Pons (tissue), 1 donor: ENCODE results near the gene RPTOR.
"Not testable (repeated sequence)": the region's sequence is repeated elsewhere in the genome, so short reads cannot be mapped to it uniquely, and the experiment has no call there.

Experiments
- DNase-seq: peaks from one replicate; pipeline ENCODE4 v3.0.0-alpha.2; 2016; ENCODE audit warnings: low spot score

The RPTOR gene

GRCh38 chr17:80799538-80800480 is 255.2 kb downstream of the RPTOR start:
- no peak for DNase-seq

DNA sequence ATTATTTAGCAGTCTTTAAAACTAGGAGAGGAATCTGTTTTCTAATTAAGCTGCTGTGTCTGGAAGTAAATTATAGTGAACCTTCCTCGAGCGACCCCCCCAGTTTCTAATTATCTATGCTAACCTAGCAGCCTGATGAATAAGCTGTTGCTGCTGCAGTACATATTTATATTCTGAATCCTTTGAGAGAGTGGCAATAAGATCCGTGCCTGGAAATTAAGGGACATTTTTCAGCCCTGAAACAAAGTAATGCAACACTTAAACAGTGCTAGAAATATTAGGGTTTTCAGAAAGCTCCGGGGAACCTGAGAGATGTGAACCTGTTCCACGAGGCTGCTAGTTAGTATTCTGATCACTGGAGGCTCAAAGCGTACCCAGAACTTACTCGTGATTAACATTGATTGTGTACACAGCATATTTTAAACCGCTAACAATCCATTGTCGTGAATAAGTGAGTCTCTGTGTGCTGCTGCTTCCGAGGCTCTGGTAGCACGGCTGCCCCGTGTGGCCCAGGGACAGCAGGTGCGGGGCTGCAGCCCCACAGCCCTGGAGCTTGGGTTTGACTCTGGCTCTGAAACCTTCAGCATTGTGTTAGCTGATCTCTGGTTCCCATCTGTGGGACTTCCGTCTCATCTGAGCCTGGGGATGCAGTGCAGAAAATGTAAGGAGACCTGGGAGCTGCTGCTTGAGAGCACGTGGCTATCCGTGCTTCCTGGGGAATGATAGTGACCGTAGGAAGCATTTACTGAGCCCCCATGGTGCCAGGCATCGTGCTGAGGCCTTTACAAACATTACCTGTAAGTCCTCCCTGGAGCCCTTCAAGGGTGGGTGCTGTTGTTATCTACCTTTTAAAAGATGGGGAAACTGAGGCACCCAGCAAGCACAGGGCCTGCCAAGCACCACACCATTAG is 256.1 kb downstream of the RPTOR start:
- DNase-seq = peak; percentile 46

DNA sequence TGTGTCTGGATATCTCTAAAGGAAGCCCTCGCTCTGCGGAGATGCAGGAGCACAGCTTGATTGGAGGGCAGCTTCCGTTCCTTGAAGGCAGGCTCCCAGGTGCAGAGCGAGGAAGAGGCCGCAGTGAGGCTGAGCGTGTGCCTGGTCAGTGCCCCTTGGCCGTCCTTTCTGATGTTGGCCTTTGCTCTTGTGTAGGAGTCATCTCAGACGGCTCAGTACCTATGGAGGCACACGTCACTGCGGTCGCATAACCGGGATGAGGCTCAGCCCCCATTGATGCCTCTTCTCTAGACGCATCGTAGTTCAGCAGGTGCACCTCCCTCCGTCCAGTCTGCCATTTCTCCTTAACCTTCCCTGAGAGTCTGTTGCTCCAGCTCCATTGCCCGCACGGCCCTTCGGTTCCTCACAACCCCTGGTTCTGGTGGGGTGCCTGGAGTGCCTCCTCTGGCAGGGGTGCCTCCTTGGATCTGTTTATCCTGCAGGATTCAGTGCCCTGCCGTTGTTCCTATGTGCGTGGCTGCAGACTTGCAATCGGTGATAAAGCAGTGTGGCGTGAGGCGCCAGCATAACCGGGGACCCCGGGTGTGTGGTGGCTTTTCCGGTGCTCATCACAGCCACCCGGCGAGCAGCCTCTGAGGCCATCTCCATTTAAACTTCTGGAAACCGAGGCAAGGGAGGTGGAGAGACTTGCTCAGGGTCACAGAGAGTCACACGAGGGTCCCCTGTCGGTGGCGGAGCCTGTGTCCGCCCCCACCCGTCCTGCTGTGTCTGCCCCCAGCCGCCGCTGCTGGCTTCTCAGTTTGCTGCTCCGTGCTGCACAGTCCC is 258.2 kb downstream of the RPTOR start:
- no peak for DNase-seq

- no peak for DNase-seq
These were observed 259.1 kb downstream of the RPTOR start for GRCh38 chr17:80803451-80804428.

DNA sequence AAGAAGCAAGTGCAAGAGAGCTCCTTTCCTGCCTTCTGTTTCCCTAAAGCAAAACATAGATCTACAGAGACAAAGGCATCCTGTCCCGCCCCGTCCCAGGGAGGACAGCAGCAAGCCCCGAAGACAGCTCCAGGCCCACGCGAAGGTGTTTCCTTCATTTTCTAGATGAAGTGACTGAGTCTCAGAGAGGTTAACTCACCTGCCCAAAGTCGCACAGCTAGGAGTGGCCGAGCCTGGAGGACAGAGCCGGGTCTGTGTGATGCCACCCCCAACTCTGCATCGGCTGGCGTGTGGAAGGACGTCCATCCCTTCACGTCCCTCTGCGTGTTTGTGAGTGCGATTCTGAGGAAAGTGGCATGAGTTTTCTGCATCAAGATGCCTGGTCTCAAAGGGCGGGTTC is 259.8 kb downstream of the RPTOR start:
- no peak for DNase-seq

GRCh38 chr17:80805032-80805751 is 260.6 kb downstream of the RPTOR start:
- no peak for DNase-seq

DNA sequence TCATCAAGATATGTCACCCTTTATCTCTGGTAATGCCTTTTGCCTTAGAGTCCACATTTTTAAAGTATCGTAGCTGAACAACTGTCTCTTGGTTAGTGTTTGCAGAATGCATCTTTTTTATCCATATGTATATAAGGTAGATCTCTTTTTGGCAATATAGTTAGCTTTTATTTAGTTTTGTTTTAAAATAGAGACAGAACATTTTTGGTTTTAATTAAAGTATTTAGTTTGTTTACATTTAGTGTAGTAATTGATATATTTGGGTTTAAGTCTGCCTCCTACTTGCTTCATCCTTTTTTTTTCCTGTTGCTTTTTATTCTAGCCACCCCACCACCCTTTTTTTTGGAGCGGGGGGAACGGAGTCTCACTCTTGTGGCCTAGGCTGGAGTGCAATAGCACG is 262.4 kb downstream of the RPTOR start:
- DNase-seq = no peak

- DNase-seq = no peak
These were observed 263.2 kb downstream of the RPTOR start for GRCh38 chr17:80807882-80808281.

- DNase-seq = no peak
These were observed 266.8 kb downstream of the RPTOR start for GRCh38 chr17:80811181-80812105.

- no peak for DNase-seq
These were observed 267.9 kb downstream of the RPTOR start for GRCh38 chr17:80812362-80813088.

DNA sequence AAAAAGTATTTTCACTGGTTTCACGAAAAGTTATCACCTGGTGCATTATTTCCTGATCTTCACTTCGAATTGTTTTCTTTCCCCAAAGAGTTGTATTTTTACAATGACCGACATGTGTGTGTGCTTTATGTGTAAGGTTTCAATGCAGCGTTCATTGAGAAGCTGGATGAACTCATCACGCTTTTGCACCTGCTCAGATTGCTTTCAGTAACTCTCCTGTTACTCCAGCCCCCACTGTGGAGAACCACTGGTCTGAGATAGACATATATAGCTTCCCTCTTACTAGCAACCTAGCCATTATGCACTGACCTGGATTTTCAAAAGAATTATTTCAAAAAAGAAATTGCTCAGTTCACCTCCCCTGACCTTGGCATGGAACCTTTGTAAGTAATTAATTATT is 268.7 kb downstream of the RPTOR start:
- no peak for DNase-seq

DNA sequence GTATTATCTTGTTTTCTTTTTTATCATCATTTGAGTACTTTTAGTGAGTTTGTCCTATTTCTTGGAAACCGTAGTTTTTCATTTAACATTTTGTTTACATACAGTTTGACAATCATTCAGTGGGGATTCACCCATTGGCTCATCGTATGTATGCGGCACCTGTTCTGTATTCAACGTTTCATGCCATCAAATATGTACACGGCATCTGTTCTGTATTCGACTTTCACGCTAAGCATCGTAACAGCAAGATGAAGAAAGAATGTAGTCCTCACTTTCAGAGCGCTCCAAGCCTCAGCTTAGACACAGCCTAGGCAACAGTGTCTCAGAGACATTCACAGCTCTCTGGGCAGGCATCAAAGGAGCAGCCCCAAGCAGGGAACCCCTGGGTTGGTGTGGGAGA is 269.9 kb downstream of the RPTOR start:
- no peak for DNase-seq

DNA sequence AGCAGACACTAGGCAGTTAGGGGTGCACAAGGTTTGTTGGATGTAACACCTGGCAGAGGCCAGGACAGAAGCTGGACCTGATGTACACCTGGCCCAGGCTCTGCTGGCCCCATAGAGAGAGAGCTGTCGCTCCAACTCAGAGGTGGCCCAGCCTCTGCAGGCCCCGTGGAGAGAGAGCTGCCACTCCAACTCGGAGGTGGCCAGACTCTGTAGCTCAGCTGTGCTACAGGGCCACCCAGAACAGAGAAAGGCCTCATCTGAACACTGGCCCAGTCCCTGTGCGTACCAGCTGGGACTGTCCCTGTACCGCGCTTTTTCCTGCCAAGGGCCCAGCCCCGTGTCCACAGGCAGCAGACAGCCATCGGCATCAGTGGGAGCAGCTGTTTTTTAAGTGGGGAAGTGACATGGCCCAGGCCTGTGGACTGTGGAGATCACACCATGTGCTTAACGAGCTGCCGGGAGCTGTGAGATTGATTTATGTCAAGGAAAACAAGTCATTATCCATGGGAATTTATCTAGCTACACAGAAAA is 270.6 kb downstream of the RPTOR start:
- DNase-seq = no peak

DNA sequence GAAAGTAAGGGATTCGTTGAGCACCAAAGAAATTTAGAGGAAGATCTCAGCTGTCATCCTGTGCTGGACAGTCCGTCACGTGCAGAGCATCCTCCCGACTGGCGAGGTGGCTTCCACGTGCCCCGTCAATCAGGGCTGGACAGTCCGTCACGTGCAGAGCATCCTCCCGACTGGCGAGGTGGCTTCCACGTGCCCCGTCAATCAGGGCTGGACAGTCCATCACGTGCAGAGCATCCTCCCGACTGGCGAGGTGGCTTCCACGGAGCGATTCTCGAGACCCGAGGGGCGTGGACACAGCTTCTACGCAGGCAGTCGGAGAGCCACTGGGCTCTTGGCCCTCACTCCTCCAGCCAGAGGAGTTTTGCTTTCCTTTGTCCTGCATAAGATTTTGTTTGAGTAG is 271.1 kb downstream of the RPTOR start:
- not testable (repeated sequence) for DNase-seq

- no peak for DNase-seq
These were observed 271.8 kb downstream of the RPTOR start for GRCh38 chr17:80816241-80817103.

GRCh38 chr17:80817321-80817845 is 272.7 kb downstream of the RPTOR start:
- DNase-seq = no peak

DNA sequence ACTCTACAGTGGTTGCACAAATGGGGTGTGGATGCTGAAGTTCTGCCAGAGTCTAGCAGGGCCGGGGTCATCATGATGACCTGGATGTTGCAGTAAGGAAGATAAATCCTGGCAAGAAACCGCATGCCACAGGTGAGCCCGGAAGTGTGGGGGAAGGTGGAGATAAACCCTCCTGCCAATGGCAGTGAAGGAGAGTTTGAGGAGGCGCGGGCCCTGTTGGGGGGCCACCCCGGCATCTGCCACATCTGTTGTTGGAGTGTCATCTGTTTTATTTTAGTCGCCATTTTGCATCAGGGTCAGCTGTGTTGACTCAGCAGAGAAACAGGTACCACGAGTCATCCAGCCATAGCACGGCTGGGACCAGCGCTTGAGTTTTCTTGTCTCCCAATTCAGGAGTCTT is 273.2 kb downstream of the RPTOR start:
- DNase-seq = no peak
